ENCODE results near the gene CENPW.

Gene CENPW

DNA sequence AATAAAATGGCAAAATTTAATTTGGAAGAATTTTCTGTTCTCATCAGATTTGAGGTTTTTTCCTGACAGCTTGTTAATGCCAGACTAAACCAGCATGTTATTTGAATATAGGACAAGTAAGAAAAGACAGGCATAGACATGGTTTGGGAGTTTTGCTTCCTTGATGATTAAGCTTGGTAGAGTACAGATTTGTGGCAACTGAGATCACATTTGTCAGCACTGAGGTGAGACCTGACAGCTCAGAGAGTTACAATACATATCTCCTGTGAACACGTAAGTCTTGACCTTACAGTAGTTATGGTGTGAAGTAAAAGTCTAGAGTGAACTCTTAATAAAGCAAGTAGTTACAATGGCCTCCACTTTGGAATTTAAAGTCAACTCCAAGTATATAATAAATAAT, 34.5 kb downstream of the CENPW start:
- DNase-seq (ENCODE audit: low read depth), result no peak

- no peak for DNase-seq (ENCODE audit: low read depth)
These were observed 36.8 kb downstream of the CENPW start for GRCh38 chr6:126376682-126377081.

DNA sequence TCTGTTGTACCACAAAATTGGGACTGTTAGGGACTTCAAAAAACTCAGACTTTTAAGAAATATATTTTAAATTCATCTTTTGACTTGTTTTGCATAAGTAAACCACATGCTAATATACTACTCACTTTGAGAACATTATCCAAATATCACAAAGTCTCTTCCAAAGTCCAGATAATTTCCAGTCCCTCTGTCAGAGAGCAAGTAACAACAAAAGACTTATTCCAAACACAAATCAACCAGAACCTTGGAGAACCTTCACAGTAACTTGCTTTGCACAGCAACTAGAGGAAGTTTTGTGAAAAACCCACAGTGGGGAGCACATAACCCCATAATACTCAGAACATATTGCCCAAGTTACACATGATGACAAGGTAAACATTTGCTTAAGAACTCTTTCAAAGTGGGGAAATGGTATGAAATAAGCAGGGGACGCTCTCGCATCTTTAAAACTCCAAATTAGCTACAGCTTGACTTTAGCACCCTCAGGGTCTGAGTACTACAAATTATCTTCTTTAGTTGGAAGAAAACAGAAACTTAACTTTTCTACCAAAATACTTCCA, 37.8 kb downstream of the CENPW start:
- DNase-seq (ENCODE audit: low read depth), result no peak

GRCh38 chr6:126380072-126380583, 40.2 kb downstream of the CENPW start:
- DNase-seq (ENCODE audit: low read depth), result no peak

GRCh38 chr6:126381498-126381897, 41.6 kb downstream of the CENPW start:
- DNase-seq (ENCODE audit: low read depth), result no peak

DNA sequence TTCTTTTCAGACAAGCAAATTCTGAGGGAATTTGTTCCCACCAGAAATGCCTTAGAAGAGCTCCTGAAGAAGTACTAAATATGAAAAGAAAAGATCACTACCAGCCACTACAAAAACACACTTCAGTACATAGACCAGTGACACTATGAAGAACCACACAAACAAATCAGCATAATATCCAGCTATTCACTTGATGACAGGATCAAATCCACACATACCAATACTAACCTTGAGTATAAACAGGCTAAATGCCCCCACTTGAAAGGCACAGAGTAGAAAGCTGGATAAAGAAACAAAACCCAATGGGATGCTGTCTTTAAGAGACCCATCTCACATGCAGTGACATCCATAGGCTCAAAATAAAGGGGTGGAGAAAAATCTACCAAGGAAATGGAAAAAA, 43.3 kb downstream of the CENPW start:
- no peak for DNase-seq (ENCODE audit: low read depth)

GRCh38 chr6:126385536-126385935, 45.6 kb downstream of the CENPW start:
- DNase-seq (ENCODE audit: low read depth), result no peak

- no peak for DNase-seq (ENCODE audit: low read depth)
These were observed 48.2 kb downstream of the CENPW start for GRCh38 chr6:126388104-126388598.

GRCh38 chr6:126396131-126396530, 56.2 kb downstream of the CENPW start:
- no peak for DNase-seq (ENCODE audit: low read depth)
